ENCODE data around the gene ABI1. TPM values are rescaled to one million over a fixed set of nuclear protein-coding genes. Genes with fewer than 3 reads are reported as not detected.

ABI1 gene
- total and polyA plus RNA-seq, 2 of the 13 experiments (the other 11 are each of a cell fraction or from before 2014, with no cell fraction given): 20.9 to 22.9 TPM

DNA sequence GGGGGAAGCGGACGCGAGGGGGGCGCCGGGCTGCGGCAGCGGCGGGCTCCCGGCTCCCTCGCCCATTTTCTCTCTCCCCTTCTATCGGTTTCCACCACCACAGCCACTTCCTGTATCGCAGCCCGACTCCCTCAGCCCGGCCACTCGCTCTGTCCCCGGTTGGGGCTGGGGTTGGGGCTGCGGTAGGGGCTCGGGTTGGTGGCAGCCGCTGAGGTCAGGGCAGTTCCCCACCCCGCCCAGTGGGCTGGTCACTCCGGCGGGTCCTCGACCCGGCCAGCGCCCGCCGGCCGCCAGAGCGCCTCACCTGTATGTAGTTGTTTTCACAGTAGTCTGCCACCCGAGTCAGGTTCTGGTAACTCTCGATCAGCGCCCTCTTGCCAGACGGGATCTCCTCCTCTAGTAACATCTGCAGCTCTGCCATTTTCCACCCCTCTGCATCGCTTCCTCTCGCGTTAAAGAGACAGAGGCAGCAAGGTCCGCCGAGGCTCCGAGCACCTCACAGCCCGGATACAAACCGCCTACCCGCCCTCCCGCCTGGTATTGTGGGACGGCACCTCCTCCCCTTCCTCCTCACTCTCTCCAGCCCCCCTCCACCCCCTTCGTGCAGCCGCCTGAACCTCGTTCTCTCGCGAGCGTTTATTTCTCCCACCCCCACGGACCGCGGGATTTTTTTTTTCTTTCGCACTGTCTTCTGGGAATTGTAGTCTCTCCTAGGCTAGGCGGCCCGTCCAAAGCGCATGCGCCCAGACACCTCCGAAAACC lies at the start of gene ABI1 (continued):
- TF ChIP-seq GPN1 (CRISPR knock-in tag; IDR thresholded peaks at IDR 0.05; ENCODE audit: borderline replicate concordance) (no peak), ZNF530 (CRISPR knock-in tag; IDR thresholded peaks at IDR 0.05; ENCODE audit: low read depth) (no peak), TAF15 (IDR thresholded peaks at IDR 0.05; ENCODE audit: low read depth, low read length, poor library complexity, severe bottlenecking) (no peak), TFAP4 (IDR thresholded peaks at IDR 0.05; ENCODE audit: borderline replicate concordance, low read depth) (no peak), SNAPC4 (CRISPR knock-in tag; IDR thresholded peaks at IDR 0.05) (no peak), ZNF639 (CRISPR knock-in tag; conservative IDR thresholded peaks at IDR 0.05) (0 out of 2 replicates have a peak, but pooled peaks have one; percentile 23), BRCA1 (CRISPR knock-in tag; IDR thresholded peaks at IDR 0.05) (no peak), ZNF619 (CRISPR knock-in tag; IDR thresholded peaks at IDR 0.05) (no peak), ZNF572 (CRISPR knock-in tag; IDR thresholded peaks at IDR 0.05) (no peak)
- TF ChIP-seq, protein P1, sequence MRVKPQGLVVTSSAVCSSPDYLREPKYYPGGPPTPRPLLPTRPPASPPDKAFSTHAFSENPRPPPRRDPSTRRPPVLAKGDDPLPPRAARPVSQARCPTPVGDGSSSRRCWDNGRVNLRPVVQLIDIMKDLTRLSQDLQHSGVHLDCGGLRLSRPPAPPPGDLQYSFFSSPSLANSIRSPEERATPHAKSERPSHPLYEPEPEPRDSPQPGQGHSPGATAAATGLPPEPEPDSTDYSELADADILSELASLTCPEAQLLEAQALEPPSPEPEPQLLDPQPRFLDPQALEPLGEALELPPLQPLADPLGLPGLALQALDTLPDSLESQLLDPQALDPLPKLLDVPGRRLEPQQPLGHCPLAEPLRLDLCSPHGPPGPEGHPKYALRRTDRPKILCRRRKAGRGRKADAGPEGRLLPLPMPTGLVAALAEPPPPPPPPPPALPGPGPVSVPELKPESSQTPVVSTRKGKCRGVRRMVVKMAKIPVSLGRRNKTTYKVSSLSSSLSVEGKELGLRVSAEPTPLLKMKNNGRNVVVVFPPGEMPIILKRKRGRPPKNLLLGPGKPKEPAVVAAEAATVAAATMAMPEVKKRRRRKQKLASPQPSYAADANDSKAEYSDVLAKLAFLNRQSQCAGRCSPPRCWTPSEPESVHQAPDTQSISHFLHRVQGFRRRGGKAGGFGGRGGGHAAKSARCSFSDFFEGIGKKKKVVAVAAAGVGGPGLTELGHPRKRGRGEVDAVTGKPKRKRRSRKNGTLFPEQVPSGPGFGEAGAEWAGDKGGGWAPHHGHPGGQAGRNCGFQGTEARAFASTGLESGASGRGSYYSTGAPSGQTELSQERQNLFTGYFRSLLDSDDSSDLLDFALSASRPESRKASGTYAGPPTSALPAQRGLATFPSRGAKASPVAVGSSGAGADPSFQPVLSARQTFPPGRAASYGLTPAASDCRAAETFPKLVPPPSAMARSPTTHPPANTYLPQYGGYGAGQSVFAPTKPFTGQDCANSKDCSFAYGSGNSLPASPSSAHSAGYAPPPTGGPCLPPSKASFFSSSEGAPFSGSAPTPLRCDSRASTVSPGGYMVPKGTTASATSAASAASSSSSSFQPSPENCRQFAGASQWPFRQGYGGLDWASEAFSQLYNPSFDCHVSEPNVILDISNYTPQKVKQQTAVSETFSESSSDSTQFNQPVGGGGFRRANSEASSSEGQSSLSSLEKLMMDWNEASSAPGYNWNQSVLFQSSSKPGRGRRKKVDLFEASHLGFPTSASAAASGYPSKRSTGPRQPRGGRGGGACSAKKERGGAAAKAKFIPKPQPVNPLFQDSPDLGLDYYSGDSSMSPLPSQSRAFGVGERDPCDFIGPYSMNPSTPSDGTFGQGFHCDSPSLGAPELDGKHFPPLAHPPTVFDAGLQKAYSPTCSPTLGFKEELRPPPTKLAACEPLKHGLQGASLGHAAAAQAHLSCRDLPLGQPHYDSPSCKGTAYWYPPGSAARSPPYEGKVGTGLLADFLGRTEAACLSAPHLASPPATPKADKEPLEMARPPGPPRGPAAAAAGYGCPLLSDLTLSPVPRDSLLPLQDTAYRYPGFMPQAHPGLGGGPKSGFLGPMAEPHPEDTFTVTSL (CRISPR knock-in tag; IDR thresholded peaks at IDR 0.05; ENCODE audit: borderline replicate concordance): no peak; the same call in 1 of the 2 replicates
- TF ChIP-seq, protein P2, sequence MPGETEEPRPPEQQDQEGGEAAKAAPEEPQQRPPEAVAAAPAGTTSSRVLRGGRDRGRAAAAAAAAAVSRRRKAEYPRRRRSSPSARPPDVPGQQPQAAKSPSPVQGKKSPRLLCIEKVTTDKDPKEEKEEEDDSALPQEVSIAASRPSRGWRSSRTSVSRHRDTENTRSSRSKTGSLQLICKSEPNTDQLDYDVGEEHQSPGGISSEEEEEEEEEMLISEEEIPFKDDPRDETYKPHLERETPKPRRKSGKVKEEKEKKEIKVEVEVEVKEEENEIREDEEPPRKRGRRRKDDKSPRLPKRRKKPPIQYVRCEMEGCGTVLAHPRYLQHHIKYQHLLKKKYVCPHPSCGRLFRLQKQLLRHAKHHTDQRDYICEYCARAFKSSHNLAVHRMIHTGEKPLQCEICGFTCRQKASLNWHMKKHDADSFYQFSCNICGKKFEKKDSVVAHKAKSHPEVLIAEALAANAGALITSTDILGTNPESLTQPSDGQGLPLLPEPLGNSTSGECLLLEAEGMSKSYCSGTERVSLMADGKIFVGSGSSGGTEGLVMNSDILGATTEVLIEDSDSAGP (CRISPR knock-in tag; IDR thresholded peaks at IDR 0.05; ENCODE audit: borderline replicate concordance): peak; percentile 99
